ENCODE measurements around the gene GAGE13. TPM values are rescaled to one million over a fixed set of nuclear protein-coding genes. Genes with fewer than 3 reads are reported as not detected.
"Not testable (repeated sequence)": the region's sequence is repeated elsewhere in the genome, so short reads cannot be mapped to it uniquely, and the experiment has no call there.

The GAGE13 gene, protein sequence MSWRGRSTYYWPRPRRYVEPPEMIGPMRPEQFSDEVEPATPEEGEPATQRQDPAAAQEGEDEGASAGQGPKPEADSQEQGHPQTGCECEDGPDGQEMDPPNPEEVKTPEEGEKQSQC
- not detected for polyA plus RNA-seq (ENCODE audit: insufficient read length in 10 of 10)
- long read RNA-seq, donor 1 = 0 reads
- long read RNA-seq, donor 2 = 0 reads
- long read RNA-seq, donor 3 = 0 reads
- long read RNA-seq, donor 4 = 0 reads
- long read RNA-seq, donor 5 = 0 reads
- long read RNA-seq, donor 6 = 0 reads
- long read RNA-seq, donor 7 = 0 reads
- long read RNA-seq, donor 8 = 0 reads
- long read RNA-seq, donor 9 = 0 reads

DNA sequence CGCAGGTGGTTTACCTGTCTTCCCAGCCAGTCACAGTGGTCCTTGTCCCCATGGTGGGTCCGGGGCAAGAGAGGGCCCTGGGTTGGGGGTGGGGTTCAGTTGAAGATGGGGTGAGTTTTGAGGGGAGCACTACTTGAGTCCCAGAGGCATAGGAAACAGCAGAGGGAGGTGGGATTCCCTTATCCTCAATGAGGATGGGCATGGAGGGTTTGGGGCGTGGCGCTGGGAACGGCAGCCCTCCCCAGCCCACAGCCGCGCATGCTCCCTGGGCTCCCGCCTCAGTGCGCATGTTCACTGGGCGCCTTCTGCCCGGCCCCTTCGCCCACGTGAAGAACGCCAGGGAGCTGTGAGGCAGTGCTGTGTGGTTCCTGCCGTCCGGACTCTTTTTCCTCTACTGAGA lies at the start of gene GAGE13:
Gene GAGE13 (plus strand): TSS at position 301 of the 400 bp plus-strand sequence. CDS start 1,156 bp downstream, outside the sequence.
- not testable (repeated sequence) for DNase-seq

DNA sequence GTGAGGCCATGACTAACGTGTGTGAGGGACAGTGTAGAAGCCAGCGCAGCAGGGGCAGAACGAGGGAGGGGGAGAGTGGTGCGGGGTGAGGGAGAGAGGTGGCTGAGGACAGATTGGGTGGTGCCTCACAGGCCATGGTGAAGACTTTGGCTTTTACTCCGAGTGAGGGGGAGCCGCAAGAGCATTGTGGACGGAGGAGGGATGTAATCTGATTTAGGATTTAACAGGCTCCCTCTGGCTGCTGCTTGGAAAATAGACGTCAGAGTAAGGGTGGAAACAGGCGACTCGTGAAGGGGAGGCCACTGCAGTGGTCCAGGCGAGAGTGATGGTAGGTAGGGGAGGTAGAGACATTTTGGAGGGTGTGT lies 48.8 kb upstream of the GAGE13 start:
- DNase-seq = peak; percentile 19 to 64 (median 21)

- DNase-seq = no peak
These were observed 47.2 kb upstream of the GAGE13 start for GRCh38 chrX:49284212-49284611.

GRCh38 chrX:49286136-49286535 lies 45.2 kb upstream of the GAGE13 start:
- DNase-seq = no peak

- no peak for DNase-seq
These were observed 44.8 kb upstream of the GAGE13 start for GRCh38 chrX:49286581-49286980.

- DNase-seq = no peak
These were observed 43.7 kb upstream of the GAGE13 start for GRCh38 chrX:49287665-49288064.

- DNase-seq = no peak
These were observed 41.2 kb upstream of the GAGE13 start for GRCh38 chrX:49290215-49290614.

GRCh38 chrX:49291615-49292337 lies 39.6 kb upstream of the GAGE13 start:
- peak in 2 of 3 donors; percentile 35 to 52 for DNase-seq

GRCh38 chrX:49292400-49293362 lies 38.7 kb upstream of the GAGE13 start:
- no peak for DNase-seq

GRCh38 chrX:49299293-49299692 lies 32.1 kb upstream of the GAGE13 start:
- DNase-seq = not testable (repeated sequence)

GRCh38 chrX:49300703-49301102 lies 30.7 kb upstream of the GAGE13 start:
- DNase-seq = no peak

GRCh38 chrX:49303346-49303745 lies 28.0 kb upstream of the GAGE13 start, which contains the start of gene GAGE10:
TSS of gene GAGE10 (plus strand) at chrX:49303646. CDS start at chrX:49304860, 1,214 bp downstream.
- no peak for DNase-seq

DNA sequence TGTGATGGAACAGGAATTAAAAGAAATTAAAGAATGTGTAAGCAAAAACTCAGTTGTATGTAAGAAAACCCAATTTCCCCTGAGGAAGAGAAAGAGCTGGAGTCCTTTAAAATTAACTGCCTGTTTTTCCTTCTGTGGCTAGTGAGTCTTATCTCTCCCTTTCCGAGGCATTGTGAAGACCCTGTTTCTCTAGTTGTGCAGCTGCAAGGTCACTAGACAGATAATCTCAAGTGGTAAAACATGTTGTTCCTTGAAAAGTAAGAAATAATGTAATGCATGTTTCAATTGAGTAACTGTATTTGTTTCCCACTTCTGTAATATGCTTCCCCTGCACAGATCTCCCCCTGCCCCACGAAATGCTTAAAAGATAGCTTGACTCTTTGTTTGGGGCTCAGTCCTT lies 23.6 kb upstream of the GAGE13 start:
- DNase-seq = not testable (repeated sequence)

- peak in 2 of 3 donors; percentile 5 to 29 for DNase-seq
These were observed 22.6 kb upstream of the GAGE13 start for GRCh38 chrX:49308604-49309269.

DNA sequence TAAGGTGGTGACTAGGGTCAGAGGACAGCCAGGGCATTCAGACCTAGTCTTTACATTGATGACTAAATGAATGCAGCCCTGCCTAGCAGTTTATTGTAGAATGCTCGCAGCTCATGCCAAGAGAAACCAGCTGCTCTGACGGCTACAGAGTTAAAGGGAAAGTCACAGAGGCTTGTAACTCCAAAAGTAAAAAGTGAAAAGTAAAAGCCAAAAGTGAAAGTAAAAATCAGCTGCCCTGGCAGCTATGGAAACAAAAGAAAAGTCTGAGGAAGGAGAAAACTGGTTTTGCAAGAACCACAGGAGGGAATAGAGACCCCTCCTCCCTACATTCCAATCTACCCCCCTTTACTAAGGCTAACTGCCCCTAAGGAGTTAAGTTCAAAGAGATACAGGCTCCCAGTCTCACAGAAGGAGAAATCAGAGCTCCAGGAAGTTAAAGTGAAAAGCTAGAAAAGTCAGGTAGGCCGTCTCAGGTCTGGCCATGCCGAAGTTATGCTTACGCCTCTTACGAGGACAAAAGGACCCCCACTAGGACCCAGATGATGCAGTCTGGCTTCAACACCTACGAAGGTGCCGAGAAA lies 21.9 kb upstream of the GAGE13 start:
- peak in 2 of 3 donors; percentile 23 to 58 for DNase-seq

- no peak for DNase-seq
These were observed 21.0 kb upstream of the GAGE13 start for GRCh38 chrX:49310371-49310770.

- DNase-seq = no peak
These were observed 19.2 kb upstream of the GAGE13 start for GRCh38 chrX:49312176-49312575.

GRCh38 chrX:49316085-49316484 lies 15.3 kb upstream of the GAGE13 start:
- no peak for DNase-seq

DNA sequence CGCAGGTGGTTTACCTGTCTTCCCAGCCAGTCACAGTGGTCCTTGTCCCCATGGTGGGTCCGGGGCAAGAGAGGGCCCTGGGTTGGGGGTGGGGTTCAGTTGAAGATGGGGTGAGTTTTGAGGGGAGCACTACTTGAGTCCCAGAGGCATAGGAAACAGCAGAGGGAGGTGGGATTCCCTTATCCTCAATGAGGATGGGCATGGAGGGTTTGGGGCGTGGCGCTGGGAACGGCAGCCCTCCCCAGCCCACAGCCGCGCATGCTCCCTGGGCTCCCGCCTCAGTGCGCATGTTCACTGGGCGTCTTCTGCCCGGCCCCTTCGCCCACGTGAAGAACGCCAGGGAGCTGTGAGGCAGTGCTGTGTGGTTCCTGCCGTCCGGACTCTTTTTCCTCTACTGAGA lies 9.6 kb upstream of the GAGE13 start, which contains the start of gene GAGE12J:
Gene GAGE12J (plus strand): TSS at position 301 of the 400 bp plus-strand sequence. CDS start 1,157 bp downstream, outside the sequence.
- not testable (repeated sequence) for DNase-seq

DNA sequence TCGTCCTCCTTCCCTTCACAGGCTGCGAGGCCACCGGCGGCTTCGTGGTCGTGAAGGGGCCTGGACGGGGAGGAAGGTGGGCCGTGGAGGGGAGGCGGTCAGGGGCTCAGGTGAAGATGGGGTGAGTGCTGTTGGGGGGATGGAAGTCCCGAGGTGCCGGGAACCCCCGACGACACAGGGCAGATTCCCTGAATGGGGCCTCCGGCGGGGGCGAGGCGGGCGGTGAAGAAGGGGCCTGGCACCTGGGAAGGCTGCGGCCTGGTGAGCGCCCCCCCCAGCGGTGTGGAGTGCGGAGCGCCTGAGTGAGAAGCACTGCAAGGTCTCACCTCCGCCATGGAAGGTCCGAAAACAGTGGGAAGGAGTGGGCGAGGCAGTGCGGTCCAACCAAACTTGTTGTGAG lies 9.1 kb upstream of the GAGE13 start:
- not testable (repeated sequence) for DNase-seq

GRCh38 chrX:49323735-49324134 lies 7.6 kb upstream of the GAGE13 start:
- not testable (repeated sequence) for DNase-seq
